Osteoblast (primary cell): ENCODE data around the gene SPOP. TPM values are rescaled to one million over a fixed set of nuclear protein-coding genes. Genes with fewer than 3 reads are reported as not detected.

Experiments used
- DNase-seq: peaks from one replicate; pipeline ENCODE4 v3.0.0; 2011; ENCODE audit warnings: low spot score, mixed read lengths; ENCODE audit not compliant: insufficient read length; ENCODE audit errors: missing footprints
- H2AFZ ChIP-seq: 2 replicates; pipeline ENCODE4 v1.6.0; 2011; ENCODE audit warnings: mild to moderate bottlenecking, low read length
- H3K27ac ChIP-seq: 2 replicates; pipeline ENCODE4 v1.5.1; 2011; ENCODE audit warnings: mild to moderate bottlenecking, low read depth, low read length, moderate library complexity
- H3K27me3 ChIP-seq: 2 replicates; pipeline ENCODE4 v1.6.0; 2012; ENCODE audit warnings: mild to moderate bottlenecking, control low read depth, inconsistent platforms, low read length, moderate library complexity; ENCODE audit not compliant: insufficient read depth
- H3K36me3 ChIP-seq: 2 replicates; pipeline ENCODE4 v1.5.1; 2011; ENCODE audit warnings: mild to moderate bottlenecking, low read length, control low read depth, moderate library complexity; ENCODE audit not compliant: insufficient read depth
- H3K4me1 ChIP-seq: 2 replicates; pipeline ENCODE4 v1.5.1; 2011; ENCODE audit warnings: mild to moderate bottlenecking, low read length, control low read depth, moderate library complexity; ENCODE audit not compliant: insufficient read depth
- H3K4me2 ChIP-seq: 2 replicates; pipeline ENCODE4 v1.6.0; 2011; ENCODE audit warnings: mild to moderate bottlenecking, low read length; ENCODE audit not compliant: insufficient read depth
- H3K4me3 ChIP-seq: fragments of 200-600 bp; sonication (generic); 3 replicates; pipeline ENCODE4 v1.5.1; 2012; ENCODE audit warnings: mild to moderate bottlenecking, low read length, inconsistent platforms; ENCODE audit not compliant: insufficient read depth
- H3K79me2 ChIP-seq: 2 replicates; pipeline ENCODE4 v1.6.0; 2012; ENCODE audit warnings: mild to moderate bottlenecking, low read length, control low read depth, inconsistent platforms; ENCODE audit not compliant: insufficient read depth
- H3K9me3 ChIP-seq: 2 replicates; pipeline ENCODE4 v1.5.1; 2011; ENCODE audit warnings: low read depth, low read length, control low read depth
- H4K20me1 ChIP-seq: 2 replicates; pipeline ENCODE4 v1.6.0; 2012; ENCODE audit warnings: mild to moderate bottlenecking, low read length, control low read depth; ENCODE audit not compliant: insufficient read depth
- total RNA-seq: library from RNA; depleted of rRNA; stranded (reverse); fragments of >200 nt; gene quantifications from 2 replicates; pipeline ENCODE4 v1.2.3, GENCODE V29; 2012
- TF ChIP-seq, protein P1 (sequence below): IDR thresholded peaks from 2 replicates; pipeline ENCODE4 v1.5.1; 2011; ENCODE audit warnings: mild to moderate bottlenecking, low read depth, low read length, moderate library complexity; ENCODE audit errors: extremely low read depth

Gene SPOP
- total RNA-seq, 1 donor, result 55.7 TPM

DNA sequence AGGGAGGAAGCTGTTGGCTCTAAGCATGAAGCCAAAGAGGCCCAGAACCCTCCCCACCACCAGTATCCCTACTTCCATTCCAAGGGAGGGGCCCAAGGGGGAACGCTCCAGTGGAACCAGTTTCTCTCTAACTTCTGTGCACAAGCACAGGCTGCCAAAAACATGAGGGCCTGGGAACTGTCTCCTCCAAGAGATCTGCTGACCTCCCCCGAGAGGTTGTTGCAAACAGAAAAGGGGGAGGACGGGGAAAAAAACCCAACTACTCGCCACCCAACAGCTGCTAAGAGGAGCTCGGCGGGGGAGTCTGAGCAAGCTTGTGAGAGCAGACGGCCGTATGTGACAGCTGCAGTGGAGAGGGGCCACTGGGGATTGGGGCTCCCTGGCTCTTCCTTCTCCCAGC is 45.5 kb upstream of the SPOP start:
- Histone ChIP-seq H3K4me1 (no peaks in the 10 kb centered on the region), H4K20me1 (no peaks in the 10 kb centered on the region), H3K36me3 (peaks cover 4% of the 10 kb centered on the region), H2AFZ (peak overlapping the region; percentile 68), H3K4me3 (no peak overlapping the region), H3K27ac (no peak overlapping the region), H3K79me2 (no peaks in the 10 kb centered on the region), H3K4me2 (no peak overlapping the region), H3K9me3 (no peaks in the 10 kb centered on the region), H3K27me3 (no peaks in the 10 kb centered on the region)
- TF ChIP-seq, protein P1, sequence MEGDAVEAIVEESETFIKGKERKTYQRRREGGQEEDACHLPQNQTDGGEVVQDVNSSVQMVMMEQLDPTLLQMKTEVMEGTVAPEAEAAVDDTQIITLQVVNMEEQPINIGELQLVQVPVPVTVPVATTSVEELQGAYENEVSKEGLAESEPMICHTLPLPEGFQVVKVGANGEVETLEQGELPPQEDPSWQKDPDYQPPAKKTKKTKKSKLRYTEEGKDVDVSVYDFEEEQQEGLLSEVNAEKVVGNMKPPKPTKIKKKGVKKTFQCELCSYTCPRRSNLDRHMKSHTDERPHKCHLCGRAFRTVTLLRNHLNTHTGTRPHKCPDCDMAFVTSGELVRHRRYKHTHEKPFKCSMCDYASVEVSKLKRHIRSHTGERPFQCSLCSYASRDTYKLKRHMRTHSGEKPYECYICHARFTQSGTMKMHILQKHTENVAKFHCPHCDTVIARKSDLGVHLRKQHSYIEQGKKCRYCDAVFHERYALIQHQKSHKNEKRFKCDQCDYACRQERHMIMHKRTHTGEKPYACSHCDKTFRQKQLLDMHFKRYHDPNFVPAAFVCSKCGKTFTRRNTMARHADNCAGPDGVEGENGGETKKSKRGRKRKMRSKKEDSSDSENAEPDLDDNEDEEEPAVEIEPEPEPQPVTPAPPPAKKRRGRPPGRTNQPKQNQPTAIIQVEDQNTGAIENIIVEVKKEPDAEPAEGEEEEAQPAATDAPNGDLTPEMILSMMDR, result no peak
- no peak for DNase-seq

DNA sequence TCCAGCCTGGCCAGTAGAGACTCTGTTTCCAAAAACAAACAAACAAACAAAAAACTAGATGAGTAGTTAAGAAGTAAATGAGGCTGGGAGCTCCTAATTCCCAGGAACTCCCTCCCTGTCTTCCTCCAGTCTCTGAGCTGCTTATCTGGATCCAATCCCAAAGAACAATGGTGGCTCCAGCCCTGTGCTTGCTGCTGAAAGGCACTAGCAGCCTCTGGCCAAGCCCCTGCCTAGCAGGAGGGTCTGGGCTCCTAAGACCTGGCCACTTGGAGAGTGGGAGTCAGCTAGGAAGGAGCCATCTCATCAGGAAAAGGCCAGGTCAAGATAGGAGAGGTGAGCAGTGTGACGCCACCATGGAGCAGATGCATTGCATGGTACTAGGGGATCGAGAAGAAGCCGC is 44.2 kb upstream of the SPOP start:
- peaks cover 8% of the 10 kb centered on the region for H3K4me1 ChIP-seq
- no peak overlapping the region for H3K27ac ChIP-seq
- no peak overlapping the region for H2AFZ ChIP-seq
- H3K9me3 ChIP-seq, result no peaks in the 10 kb centered on the region
- H3K79me2 ChIP-seq, result no peaks in the 10 kb centered on the region
- no peaks in the 10 kb centered on the region for H4K20me1 ChIP-seq
- H3K27me3 ChIP-seq, result no peaks in the 10 kb centered on the region
- H3K36me3 ChIP-seq, result peaks cover 4% of the 10 kb centered on the region
- H3K4me3 ChIP-seq, result no peak overlapping the region
- no peak for DNase-seq
- TF ChIP-seq, protein P1, result no peak
- no peak overlapping the region for H3K4me2 ChIP-seq

DNA sequence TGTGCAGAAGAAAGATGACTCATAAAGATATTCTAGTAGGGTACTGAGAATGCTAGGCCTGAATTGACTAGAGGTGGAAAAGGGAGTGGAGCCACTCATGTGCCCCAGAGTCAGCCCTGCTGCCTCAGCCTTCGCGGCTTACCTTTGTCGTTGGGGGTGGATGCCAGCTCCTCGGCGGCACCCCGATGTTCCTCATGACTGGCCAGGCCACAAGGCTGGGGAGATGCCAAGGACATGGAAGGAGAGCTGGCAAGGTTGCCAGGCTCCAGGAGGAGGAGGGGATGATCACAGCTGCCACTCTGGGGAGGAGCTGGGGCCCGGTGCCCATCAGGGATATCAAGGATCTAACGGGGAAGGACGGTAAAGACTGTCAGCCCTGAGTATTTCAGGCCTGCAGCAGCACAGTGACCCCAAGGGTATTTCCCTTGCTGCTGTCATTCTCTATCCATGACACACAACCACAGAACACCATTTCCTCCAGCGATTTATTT is 39.5 kb upstream of the SPOP start:
- Histone ChIP-seq H3K79me2 (no peaks in the 10 kb centered on the region), H3K4me2 (no peak overlapping the region), H3K27ac (no peak overlapping the region), H4K20me1 (no peaks in the 10 kb centered on the region), H3K27me3 (no peaks in the 10 kb centered on the region), H3K4me1 (peaks cover 8% of the 10 kb centered on the region), H3K36me3 (peaks cover 4% of the 10 kb centered on the region), H3K9me3 (no peaks in the 10 kb centered on the region), H3K4me3 (no peak overlapping the region), H2AFZ (no peak overlapping the region)
- TF ChIP-seq, protein P1, result no peak
- DNase-seq, result no peak

DNA sequence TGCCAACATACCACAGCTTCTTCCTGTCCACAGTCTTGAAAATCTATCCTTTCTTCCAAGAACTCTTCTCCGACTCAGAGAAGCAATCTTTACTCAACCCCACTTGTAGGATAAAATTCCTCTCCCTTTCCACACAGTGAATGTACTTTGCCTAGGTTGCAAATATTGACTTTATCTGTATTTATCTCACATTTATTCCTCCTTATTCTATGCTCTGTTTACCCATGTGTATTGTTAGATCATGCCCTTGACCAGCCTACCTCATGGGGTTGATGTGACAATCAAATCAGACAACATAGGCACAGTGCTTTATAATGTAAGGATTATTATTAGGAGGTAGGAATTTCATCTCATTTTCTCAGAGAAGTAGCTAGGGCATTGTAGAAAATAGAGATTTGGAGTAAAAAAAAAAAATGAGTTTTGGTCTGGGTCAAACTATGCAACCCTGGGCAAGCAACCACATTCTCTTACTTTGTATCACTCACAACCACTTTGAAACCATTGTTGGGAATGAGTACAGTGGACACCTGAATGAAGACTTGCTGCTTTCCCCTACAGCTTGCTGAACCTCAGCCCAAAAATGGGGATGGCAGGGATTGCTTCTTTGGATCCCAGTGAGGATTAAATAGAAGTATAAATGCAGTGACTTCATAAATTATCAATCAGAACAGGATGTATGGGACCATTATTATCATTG is 38.9 kb upstream of the SPOP start:
- Histone ChIP-seq H3K4me3 (no peak overlapping the region), H2AFZ (no peak overlapping the region), H4K20me1 (no peaks in the 10 kb centered on the region), H3K79me2 (no peaks in the 10 kb centered on the region), H3K4me2 (no peak overlapping the region), H3K36me3 (peaks cover 4% of the 10 kb centered on the region), H3K27me3 (no peaks in the 10 kb centered on the region), H3K27ac (no peak overlapping the region), H3K9me3 (no peaks in the 10 kb centered on the region), H3K4me1 (peaks cover 8% of the 10 kb centered on the region)
- DNase-seq, result no peak
- TF ChIP-seq, protein P1, result no peak
